Stimulated activated CD4-positive, alpha-beta T cell treated with anti-CD3 and anti-CD28 coated beads, Interleukin-2, amount 100 ng/mL, for 24 hours (primary cell): ENCODE results near the gene PGAP1.

Experiments
- DNase-seq, 2 donors: peaks; one replicate each; pipeline ENCODE4 v3.0.0-alpha.2; 2020

The PGAP1 gene

GRCh38 chr2:196926562-196927375, at the start of gene PGAP1:
Gene PGAP1 (minus strand): TSS chr2:196926707. CDS start chr2:196926616, 91 bp downstream.
- peak; percentile 88 to 90 for DNase-seq

GRCh38 chr2:196974970-196975369, 48.5 kb upstream of the PGAP1 start:
- DNase-seq, result no peak

- DNase-seq, result no peak
Observed at GRCh38 chr2:196971574-196972279, 45.2 kb upstream of the PGAP1 start.

- DNase-seq, result no peak
Observed at GRCh38 chr2:196970099-196970498, 43.6 kb upstream of the PGAP1 start.

- DNase-seq, result no peak
Observed at GRCh38 chr2:196968516-196968915, 42.0 kb upstream of the PGAP1 start.

GRCh38 chr2:196967775-196968174, 41.3 kb upstream of the PGAP1 start:
- DNase-seq, result no peak

- no peak for DNase-seq
Observed at GRCh38 chr2:196967116-196967515, 40.6 kb upstream of the PGAP1 start.

GRCh38 chr2:196966061-196966460, 39.6 kb upstream of the PGAP1 start:
- no peak for DNase-seq

GRCh38 chr2:196965651-196966050, 39.1 kb upstream of the PGAP1 start:
- no peak for DNase-seq

- DNase-seq, result no peak
Observed at GRCh38 chr2:196963961-196964360, 37.5 kb upstream of the PGAP1 start.

- DNase-seq, result no peak
Observed at GRCh38 chr2:196963043-196963442, 36.5 kb upstream of the PGAP1 start.

GRCh38 chr2:196962325-196962724, 35.8 kb upstream of the PGAP1 start:
- DNase-seq, result no peak

GRCh38 chr2:196961889-196962288, 35.4 kb upstream of the PGAP1 start:
- no peak for DNase-seq

- DNase-seq, result no peak
Observed at GRCh38 chr2:196959734-196960338, 33.3 kb upstream of the PGAP1 start.

GRCh38 chr2:196959281-196959680, 32.8 kb upstream of the PGAP1 start:
- no peak for DNase-seq

GRCh38 chr2:196957881-196958525, 31.5 kb upstream of the PGAP1 start:
- DNase-seq, result no peak

GRCh38 chr2:196957442-196957841, 30.9 kb upstream of the PGAP1 start:
- DNase-seq, result no peak

GRCh38 chr2:196956069-196956468, 29.6 kb upstream of the PGAP1 start:
- DNase-seq, result no peak

- no peak for DNase-seq
Observed at GRCh38 chr2:196955036-196955435, 28.5 kb upstream of the PGAP1 start.

GRCh38 chr2:196954001-196954400, 27.5 kb upstream of the PGAP1 start:
- DNase-seq, result no peak

GRCh38 chr2:196952936-196953335, 26.4 kb upstream of the PGAP1 start:
- no peak for DNase-seq

GRCh38 chr2:196951973-196952372, 25.5 kb upstream of the PGAP1 start:
- no peak for DNase-seq

- DNase-seq, result no peak
Observed at GRCh38 chr2:196949116-196949515, 22.6 kb upstream of the PGAP1 start.
